Fibroblast of mammary gland (primary cell): ENCODE results near the gene ZNF862.

Experiments
- DNase-seq: peaks from one replicate; pipeline ENCODE4 v3.0.0-alpha.2; 2010; ENCODE audit warnings: low read depth
- H3K4me3 ChIP-seq: 2 replicates; pipeline ENCODE4 v1.5.1; 2011; ENCODE audit warnings: low read depth, mild to moderate bottlenecking, low read length, moderate library complexity; ENCODE audit not compliant: control insufficient read depth
- TF ChIP-seq, protein P1 (sequence below): conservative IDR thresholded peaks from 2 replicates; pipeline ENCODE4 v1.5.1; 2011; ENCODE audit warnings: low read depth, low read length, inconsistent platforms; ENCODE audit not compliant: control insufficient read depth, insufficient read depth

The ZNF862 gene

DNA sequence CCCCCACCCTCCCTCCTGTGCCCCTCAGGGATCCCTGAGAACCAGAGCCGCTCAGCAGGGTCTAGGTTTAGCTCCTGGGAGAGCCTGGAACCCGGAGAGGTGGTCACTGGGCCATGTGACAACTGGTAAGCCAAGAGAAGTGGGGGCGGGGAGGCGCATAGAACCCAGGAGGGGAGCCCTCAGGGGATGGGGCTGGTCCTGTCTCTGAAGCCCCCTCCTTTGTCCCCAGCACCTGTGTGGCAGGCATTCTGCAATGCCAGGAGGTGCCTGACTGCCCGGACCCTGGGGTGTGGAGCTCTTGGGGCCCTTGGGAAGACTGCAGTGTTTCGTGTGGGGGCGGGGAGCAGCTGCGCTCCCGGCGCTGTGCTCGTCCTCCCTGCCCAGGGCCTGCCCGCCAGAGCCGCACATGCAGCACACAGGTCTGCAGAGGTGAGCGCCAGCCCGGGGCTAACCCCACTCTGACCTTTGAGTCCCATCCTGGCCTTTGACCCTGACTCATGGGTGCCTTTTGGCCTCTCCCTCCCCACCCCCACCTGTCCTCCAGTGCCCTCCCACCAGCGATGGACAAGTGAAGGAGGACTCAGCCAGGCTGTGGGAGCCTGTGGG, 22.4 kb upstream of the ZNF862 start:
- TF ChIP-seq, protein P1, sequence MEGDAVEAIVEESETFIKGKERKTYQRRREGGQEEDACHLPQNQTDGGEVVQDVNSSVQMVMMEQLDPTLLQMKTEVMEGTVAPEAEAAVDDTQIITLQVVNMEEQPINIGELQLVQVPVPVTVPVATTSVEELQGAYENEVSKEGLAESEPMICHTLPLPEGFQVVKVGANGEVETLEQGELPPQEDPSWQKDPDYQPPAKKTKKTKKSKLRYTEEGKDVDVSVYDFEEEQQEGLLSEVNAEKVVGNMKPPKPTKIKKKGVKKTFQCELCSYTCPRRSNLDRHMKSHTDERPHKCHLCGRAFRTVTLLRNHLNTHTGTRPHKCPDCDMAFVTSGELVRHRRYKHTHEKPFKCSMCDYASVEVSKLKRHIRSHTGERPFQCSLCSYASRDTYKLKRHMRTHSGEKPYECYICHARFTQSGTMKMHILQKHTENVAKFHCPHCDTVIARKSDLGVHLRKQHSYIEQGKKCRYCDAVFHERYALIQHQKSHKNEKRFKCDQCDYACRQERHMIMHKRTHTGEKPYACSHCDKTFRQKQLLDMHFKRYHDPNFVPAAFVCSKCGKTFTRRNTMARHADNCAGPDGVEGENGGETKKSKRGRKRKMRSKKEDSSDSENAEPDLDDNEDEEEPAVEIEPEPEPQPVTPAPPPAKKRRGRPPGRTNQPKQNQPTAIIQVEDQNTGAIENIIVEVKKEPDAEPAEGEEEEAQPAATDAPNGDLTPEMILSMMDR: no peak
- no peak overlapping the region for H3K4me3 ChIP-seq
- DNase-seq: no peak

DNA sequence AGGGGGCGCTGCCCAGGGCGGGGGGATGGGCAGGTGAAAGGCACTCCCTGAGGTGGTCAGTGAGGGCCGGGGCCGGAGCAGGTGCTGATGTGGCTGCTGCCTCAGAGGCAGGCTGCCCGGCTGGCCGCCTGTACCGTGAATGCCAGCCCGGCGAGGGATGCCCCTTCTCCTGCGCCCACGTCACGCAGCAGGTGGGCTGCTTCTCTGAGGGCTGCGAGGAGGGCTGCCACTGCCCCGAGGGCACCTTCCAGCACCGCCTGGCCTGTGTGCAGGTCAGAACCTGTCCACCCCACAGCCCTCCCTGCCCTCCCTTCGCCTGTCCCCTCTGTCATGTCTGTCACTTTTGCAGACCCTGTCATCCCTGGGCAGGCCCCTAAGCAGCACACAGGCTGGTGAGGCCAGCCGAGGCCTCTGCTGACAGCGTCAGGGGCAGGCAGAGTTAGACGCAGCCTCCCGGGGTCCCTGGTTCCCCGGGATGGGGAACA, 21.9 kb upstream of the ZNF862 start:
- no peak for DNase-seq
- H3K4me3 ChIP-seq: no peak overlapping the region
- TF ChIP-seq, protein P1: no peak

DNA sequence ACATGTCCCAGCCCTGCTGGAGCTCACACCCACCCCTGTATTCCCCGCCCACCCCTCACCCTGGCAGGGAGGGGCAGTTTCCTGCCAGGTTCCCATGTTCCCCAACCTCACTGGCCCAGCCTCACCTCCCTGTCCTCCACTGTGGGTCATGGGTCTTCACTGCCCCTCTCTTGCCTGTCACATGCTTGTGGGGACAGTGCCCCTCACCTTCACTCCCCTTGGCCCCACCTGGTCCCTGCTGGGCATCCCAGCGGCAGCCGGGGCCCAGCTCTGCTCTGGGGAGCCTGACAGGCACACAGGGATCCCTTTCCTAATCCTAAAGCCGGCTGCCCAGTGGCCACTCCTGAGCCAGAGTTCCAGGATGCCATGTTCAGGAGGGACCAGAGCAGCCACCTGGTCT, 21.4 kb upstream of the ZNF862 start:
- TF ChIP-seq, protein P1: no peak
- no peak overlapping the region for H3K4me3 ChIP-seq
- DNase-seq: no peak

DNA sequence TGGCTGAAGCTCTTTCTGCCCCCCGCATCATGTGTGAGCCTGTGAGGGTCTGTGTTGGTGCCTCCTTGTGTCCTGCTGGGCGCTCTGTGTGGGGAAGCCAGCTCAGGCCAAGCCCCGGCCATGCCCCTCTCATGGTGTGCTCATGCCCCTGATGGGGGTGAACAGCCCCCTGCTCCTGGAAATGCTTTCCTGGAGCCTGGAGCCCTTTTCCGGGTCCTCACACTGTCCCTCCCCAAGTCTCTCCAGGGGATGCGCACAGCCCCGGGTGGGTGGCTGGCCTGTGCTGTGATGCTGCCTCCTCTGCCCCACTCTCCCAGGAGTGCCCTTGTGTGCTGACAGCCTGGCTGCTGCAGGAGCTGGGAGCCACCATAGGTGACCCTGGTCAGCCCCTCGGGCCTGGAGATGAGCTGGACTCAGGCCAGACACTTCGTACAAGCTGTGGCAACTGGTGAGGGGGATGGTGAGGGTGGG, 20.8 kb upstream of the ZNF862 start:
- no peak overlapping the region for H3K4me3 ChIP-seq
- TF ChIP-seq, protein P1: no peak
- no peak for DNase-seq

DNA sequence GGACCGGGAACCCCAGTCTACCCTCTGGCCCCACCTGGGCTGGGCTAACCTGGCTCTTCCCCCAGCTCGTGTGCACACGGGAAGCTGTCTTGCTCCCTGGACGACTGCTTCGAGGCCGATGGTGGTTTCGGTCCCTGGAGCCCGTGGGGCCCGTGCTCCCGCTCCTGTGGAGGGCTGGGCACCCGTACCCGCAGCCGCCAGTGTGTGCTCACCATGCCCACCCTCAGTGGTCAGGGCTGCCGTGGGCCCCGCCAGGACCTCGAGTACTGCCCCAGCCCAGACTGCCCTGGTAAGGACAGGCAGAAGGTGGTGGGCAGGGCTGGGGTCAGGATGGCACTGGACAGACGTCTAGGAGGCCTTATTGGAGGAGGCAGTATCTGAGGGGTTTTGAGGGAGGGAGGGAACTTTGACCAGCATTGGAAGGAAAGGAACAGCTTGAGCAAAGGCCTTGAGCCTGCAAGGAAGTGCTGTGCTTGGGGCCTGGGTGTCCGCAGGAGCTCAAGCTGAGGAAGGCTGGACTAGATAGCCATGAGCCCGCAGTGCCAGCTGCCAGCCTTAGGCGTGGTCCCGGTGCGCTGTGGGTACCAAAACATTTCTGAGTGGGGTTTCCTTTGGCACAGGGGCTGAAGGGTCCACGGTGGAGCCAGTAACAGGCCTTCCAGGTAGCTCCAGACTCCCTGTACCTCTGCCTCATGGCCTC, 20.2 kb upstream of the ZNF862 start:
- no peak for DNase-seq
- H3K4me3 ChIP-seq: no peak overlapping the region
- TF ChIP-seq, protein P1: no peak

DNA sequence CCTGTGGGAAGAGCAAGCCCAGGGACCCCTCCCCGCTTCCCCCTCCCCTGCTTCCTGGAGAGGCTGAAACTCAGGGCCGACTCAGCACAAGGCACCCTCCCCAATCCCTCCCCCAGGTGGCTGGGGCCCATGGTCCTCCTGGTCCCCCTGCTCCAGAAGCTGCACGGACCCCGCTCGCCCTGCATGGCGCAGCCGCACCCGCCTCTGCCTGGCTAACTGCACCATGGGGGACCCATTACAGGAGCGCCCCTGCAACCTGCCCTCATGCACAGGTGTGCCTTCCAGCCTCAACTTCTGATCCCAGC, 19.7 kb upstream of the ZNF862 start:
- TF ChIP-seq, protein P1: no peak
- DNase-seq: no peak
- H3K4me3 ChIP-seq: no peak overlapping the region
